HG02938 (cell line): Measurements from ENCODE around the gene SLC6A2.

Experiments
- ATAC-seq: cut with Tn5 transposase; IDR thresholded peaks from one replicate; pipeline ENCODE4 v1.9.1; 2021; ENCODE audit warnings: mild to moderate bottlenecking, moderate library complexity; ENCODE audit not compliant: unreplicated experiment

The SLC6A2 gene

GRCh38 chr16:55645986-55646385 lies 9.8 kb upstream of the SLC6A2 start:
- no peak for ATAC-seq

DNA sequence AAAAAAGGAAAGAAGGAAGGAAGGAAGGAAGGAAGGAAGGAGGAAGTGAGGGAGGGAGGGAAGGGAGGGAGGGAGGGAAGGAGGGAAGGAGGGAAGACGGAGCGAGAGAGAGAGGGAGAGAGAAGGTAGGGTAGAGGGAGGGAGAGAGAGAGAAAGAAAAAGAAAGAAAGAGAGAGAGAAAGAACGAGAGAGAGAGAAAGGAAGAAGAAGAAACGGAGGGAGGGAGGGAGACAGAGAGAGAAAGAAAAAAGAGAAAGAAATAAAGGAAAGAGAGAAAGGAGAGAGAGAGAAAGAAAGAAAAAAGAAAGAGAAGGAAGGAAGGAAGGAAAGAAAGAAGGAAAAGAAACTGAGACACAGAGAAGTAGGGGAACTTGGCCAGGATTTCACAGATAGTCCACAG lies 8.4 kb upstream of the SLC6A2 start:
- ATAC-seq = no peak

DNA sequence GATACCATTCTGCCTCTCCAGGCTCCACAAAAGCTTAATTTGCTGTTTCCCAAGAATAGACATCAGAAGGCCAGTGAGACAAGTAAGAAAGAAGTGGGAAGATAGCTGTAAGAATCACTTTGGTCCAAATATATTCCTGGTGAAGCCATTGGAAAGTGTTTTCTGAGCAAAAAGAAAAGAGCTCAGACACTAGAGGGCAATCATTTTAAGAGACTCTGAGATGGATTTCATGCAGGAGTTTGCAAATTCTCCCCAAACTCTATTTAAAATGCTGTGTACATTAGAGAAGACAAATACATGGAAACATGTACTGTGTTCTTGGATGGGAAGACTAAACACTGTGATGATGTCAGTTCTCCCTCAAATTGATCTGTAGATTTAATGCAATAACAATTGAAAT lies 8.0 kb upstream of the SLC6A2 start:
- no peak for ATAC-seq

GRCh38 chr16:55651841-55652824 lies 3.7 kb upstream of the SLC6A2 start:
- ATAC-seq = no peak

DNA sequence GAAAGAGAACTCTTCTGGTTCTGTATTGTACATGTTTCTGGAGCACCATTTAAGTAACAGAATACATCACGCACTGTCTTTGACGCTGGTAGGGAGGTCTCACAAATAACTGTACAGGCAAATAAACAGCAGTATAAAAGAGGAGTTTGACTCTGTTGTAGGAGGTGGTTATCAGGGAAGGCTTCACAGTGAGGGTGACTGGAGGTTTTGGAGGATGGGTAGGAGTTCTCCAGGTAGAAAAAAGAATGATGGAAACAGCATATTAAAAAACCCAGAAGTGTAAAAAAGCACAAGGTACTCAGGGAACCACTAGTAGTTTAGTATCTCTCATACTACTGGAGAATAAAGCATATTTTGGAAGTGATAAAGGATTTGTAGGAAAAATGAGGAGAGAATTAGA lies 2.7 kb upstream of the SLC6A2 start:
- no peak for ATAC-seq

DNA sequence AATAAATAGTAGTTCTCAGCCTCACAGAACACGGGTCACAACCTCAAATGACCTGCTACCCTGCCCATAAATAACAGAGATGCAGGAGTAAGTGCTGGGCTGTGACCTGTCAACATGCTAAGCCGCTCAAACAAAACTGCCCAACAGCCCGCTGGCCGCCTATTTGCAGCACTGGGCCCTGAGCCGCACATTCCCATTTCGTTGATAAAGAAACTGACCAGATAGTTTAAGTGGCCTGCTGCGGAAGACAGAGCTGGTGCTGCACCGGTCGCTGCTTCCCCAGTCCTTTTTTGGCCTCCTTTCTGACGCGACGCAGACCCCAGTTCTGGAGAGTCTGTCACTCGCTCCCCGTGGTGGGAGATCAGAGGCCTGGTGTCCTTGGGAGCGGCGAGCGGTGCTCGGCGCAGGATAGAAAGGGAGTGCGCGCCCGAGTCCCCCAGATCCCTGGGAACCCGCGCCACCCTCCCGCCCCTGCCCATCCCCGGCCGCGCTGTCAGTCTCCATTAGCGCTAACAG lies 349 bp upstream of the SLC6A2 start:
- no peak for ATAC-seq

- no peak for ATAC-seq
Observed at GRCh38 chr16:55656691-55657092, 904 bp downstream of the SLC6A2 start.

DNA sequence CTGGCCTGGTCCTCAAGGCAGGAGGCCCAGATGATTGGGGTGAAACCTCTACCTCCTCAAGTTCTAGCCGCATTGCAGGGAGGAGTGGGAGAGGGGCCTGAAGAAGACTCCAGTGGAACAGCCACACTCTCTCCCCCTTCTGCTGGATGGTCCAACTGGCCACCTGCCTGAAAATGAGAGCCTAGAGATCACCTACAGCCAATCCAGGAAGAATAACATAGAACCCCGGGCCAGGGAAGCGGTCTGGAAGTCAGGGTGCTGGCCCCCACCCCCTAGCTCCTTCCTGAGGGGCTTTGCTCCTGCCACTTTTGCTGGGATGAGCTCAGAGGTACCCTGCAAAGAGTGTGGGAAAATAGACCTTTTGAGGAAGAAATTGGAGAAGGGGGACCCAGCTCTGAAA lies 1.8 kb downstream of the SLC6A2 start:
- ATAC-seq = no peak

DNA sequence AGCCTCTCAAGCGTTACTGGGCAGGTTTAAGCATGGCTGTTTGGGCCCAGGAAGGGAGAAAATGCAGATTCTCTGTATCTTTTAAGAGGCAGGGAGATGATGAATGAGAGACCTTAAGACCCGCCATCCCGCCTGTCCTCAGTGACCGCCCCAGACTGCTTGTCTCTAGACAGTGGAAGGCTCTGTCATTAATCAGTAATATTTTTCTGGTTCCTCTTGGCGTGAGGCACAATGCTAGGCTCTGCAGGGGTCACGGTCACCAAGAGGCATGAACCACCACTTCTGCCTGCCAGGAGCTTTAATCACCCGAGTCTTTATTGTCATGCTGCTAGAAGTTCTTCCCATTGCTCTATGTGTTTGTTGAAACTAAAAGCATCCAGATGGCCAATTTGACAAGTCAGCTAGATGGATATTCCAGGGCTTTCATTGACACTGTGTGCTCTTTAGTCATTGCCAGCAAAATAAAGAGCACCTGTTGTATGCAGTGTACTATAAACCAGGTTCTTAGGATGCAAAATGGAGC lies 3.2 kb downstream of the SLC6A2 start:
- no peak for ATAC-seq

GRCh38 chr16:55660026-55660425 lies 4.2 kb downstream of the SLC6A2 start:
- no peak for ATAC-seq

- ATAC-seq = no peak
Observed at GRCh38 chr16:55660828-55661227, 5.0 kb downstream of the SLC6A2 start.

DNA sequence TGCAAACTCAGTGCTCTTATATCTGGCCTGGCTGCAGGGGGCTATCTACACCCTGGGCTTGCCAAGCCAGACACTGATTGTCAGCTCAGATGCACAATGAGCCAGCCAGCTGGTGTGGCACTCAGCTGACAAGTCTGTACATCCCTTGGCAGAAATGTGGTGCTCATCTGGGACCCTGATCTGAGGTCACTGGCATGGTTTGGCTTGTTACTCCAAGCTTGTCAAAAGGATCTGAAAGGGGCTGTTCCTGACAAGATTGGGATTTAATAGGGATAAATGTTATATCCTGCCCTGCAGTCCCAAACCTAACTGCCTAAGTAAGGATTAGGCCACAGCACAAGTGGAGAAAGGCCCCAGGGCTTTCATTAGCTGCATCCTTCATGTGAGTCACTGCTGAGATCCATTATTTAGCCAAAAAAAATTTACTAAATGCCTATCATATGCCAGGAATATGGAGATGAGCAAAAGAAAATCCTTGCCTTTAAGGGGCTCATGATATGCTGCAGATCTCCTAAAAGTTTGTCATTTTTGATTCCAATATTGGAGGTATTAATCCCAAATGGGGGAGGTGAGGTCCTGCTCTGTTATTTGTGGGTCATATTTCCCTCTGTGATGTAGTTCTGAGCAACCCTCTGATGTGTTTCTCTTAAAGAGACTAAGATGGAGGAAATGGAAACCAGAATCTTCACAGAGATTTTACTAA lies 6.3 kb downstream of the SLC6A2 start:
- ATAC-seq = no peak

- no peak for ATAC-seq
Observed at GRCh38 chr16:55662644-55663031, 6.8 kb downstream of the SLC6A2 start.

DNA sequence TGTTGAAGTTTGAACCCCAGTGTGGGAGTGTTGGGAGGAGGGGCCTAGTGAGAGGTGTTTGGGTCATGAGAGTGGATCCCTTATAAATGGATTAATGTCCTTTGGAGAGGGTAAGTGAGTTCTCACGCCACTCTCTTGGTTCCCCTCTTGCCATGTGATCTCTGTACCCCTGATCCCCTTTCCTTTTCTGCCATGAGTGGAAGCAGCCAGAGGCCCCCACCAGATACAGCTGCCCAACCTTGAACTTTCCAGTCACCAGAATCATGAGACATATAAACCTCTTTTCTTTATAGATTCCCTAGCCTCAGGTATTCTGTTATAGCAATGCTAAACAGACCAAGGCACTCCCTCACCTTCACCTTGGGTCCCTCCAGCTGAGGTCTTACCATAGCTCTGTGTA lies 7.4 kb downstream of the SLC6A2 start:
- ATAC-seq = no peak

- no peak for ATAC-seq
Observed at GRCh38 chr16:55663765-55664677, 8.2 kb downstream of the SLC6A2 start.

- ATAC-seq = no peak
Observed at GRCh38 chr16:55664786-55665407, 9.1 kb downstream of the SLC6A2 start.

DNA sequence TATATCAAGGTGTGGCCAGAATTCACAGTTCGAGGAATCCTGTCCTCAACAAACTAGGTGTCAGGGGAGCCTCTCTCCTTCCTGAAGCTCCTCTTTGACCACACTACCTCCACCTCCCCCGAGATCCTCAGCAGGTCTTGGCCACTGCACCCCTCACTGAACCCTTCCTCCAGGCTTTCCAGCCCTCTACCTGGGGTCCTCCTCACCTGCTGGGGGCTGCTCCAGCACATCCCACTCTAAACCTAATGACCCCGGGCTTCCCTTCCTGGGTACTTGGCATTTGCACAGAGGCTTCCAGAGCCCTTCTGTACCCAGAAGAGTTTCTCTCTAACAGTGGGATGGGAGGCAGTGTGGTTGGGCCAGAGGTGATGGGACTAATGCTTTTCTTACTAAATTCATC lies 9.7 kb downstream of the SLC6A2 start:
- ATAC-seq = no peak

DNA sequence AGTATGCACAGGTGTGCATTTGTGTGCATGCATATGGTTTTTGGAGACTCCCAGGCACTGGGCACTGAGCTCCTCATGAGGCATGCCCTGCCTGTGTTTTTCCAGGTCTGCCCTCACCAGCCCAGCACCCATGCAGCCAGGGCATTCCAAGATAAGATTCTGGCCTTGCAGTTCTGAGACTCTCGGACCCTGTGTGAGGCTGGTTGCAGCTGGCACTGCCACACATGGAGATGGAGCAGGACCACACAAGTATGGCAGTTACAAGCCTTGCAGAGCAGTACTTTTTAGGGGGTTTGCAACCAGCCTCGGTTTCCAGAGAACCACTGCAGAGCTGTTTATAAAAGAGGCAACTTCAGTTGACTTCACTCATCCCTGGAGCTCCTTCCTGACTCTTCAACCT lies 10.2 kb downstream of the SLC6A2 start:
- ATAC-seq = no peak

GRCh38 chr16:55667753-55668152 lies 12.0 kb downstream of the SLC6A2 start:
- ATAC-seq = no peak
